ENCODE results near the gene LCP2.

DNA sequence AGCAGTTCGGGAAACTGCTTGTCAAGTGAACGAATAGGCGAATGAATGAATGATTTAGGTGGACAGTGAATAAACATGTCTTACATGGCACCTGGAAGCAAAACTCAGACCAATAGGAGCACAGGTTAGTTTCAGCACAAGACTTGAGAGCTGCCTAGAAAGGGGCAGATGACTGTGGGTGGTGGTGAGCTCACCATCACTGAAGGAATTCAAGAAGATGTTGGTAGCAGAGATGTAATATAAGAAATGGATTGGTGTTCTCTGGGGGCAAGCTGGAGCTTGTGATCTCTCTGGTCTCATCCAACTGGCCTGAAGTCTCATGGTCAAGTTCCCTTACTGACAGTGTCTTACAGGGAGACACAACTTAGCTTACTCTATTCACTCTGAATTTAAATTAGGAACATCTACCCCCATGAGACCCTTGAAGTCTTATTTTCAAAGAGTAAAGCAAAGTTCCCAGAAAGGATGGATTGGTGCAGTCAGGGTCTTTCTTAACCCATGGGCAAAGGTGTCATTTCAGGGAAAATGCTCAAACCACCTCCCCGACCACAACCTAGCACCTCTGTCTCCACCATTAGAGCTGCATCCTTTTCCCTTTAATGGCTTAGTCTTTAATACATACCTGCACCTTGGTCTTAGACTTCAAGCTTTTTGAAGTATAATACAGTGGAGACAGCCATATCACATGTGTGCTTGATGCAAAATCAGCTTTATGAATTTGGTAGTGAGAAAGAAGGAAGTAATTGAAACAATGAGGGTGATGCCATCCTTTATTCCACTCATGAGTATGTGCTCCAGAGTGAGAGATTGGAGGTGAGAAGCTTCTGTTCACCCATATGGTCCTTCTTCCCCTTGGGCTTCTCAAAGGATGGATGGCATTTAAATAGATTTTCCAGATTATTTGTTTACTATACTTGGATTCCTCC lies 5.1 kb downstream of the LCP2 start:
- TF ChIP-seq, protein P1, sequence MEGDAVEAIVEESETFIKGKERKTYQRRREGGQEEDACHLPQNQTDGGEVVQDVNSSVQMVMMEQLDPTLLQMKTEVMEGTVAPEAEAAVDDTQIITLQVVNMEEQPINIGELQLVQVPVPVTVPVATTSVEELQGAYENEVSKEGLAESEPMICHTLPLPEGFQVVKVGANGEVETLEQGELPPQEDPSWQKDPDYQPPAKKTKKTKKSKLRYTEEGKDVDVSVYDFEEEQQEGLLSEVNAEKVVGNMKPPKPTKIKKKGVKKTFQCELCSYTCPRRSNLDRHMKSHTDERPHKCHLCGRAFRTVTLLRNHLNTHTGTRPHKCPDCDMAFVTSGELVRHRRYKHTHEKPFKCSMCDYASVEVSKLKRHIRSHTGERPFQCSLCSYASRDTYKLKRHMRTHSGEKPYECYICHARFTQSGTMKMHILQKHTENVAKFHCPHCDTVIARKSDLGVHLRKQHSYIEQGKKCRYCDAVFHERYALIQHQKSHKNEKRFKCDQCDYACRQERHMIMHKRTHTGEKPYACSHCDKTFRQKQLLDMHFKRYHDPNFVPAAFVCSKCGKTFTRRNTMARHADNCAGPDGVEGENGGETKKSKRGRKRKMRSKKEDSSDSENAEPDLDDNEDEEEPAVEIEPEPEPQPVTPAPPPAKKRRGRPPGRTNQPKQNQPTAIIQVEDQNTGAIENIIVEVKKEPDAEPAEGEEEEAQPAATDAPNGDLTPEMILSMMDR (IDR thresholded peaks at IDR 0.05), result no peak
- TF ChIP-seq, protein P2, sequence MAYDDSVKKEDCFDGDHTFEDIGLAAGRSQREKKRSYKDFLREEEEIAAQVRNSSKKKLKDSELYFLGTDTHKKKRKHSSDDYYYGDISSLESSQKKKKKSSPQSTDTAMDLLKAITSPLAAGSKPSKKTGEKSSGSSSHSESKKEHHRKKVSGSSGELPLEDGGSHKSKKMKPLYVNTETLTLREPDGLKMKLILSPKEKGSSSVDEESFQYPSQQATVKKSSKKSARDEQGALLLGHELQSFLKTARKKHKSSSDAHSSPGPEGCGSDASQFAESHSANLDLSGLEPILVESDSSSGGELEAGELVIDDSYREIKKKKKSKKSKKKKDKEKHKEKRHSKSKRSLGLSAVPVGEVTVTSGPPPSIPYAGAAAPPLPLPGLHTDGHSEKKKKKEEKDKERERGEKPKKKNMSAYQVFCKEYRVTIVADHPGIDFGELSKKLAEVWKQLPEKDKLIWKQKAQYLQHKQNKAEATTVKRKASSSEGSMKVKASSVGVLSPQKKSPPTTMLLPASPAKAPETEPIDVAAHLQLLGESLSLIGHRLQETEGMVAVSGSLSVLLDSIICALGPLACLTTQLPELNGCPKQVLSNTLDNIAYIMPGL (CRISPR knock-in tag; IDR thresholded peaks at IDR 0.05), result no peak
- TF ChIP-seq ESRRA (CRISPR knock-in tag; IDR thresholded peaks at IDR 0.05; ENCODE audit: borderline replicate concordance) (no peak), TP53 (CRISPR knock-in tag; IDR thresholded peaks at IDR 0.05) (no peak), ETV6 (CRISPR knock-in tag; IDR thresholded peaks at IDR 0.05) (no peak)
- TF ChIP-seq, protein P3, sequence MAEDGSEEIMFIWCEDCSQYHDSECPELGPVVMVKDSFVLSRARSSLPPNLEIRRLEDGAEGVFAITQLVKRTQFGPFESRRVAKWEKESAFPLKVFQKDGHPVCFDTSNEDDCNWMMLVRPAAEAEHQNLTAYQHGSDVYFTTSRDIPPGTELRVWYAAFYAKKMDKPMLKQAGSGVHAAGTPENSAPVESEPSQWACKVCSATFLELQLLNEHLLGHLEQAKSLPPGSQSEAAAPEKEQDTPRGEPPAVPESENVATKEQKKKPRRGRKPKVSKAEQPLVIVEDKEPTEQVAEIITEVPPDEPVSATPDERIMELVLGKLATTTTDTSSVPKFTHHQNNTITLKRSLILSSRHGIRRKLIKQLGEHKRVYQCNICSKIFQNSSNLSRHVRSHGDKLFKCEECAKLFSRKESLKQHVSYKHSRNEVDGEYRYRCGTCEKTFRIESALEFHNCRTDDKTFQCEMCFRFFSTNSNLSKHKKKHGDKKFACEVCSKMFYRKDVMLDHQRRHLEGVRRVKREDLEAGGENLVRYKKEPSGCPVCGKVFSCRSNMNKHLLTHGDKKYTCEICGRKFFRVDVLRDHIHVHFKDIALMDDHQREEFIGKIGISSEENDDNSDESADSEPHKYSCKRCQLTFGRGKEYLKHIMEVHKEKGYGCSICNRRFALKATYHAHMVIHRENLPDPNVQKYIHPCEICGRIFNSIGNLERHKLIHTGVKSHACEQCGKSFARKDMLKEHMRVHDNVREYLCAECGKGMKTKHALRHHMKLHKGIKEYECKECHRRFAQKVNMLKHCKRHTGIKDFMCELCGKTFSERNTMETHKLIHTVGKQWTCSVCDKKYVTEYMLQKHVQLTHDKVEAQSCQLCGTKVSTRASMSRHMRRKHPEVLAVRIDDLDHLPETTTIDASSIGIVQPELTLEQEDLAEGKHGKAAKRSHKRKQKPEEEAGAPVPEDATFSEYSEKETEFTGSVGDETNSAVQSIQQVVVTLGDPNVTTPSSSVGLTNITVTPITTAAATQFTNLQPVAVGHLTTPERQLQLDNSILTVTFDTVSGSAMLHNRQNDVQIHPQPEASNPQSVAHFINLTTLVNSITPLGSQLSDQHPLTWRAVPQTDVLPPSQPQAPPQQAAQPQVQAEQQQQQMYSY (CRISPR knock-in tag; IDR thresholded peaks at IDR 0.05), result no peak
- TF ChIP-seq, protein P4, sequence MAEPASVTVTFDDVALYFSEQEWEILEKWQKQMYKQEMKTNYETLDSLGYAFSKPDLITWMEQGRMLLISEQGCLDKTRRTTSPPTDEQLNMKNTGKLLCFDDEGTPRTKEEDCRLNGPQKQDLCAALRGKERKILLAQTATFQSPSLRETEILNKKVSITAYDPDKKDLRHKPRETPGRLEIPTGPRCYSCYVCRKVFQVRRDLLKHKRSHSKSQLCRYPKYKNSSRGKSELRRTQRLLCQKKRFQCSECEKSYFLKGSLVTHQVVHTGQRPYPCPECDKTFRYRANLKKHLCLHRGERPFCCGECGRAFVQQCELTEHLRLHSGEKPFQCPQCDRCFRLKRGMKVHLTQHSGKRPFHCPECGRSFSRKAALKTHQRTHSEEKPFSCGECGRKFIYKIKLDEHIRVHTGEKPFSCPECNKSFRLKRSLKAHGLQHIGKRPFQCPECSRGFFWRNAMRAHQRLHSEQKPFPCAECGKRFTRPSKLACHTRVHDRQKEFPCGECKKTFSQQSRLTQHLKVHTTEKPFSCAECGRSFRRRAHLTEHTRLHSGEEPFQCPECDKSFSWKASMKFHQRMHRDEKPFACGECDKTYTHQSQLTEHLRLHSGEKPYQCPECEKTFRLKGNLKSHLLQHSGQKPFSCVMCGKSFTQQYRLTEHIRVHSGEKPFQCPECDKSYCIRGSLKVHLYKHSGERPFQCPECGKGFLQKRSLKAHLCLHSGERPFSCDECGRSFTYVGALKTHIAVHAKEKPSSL (CRISPR knock-in tag; conservative IDR thresholded peaks at IDR 0.05), result no peak

Measured in WTC11 (cell line).